ENCODE data around the gene S100A3.

- TF ChIP-seq CTCF (IDR thresholded peaks at IDR 0.05) (no peak), POLR2A (IDR thresholded peaks at IDR 0.05) (no peak), EP300 (IDR thresholded peaks at IDR 0.05) (no peak)
These were observed 22.6 kb upstream of the S100A3 start for GRCh38 chr1:153571706-153572105.

All from tibial nerve (tissue), 4 donors.